Glutamatergic neuron (in vitro differentiated cells): Measurements from ENCODE around the gene POU2F2. TPM values are rescaled to one million over a fixed set of nuclear protein-coding genes. Genes with fewer than 3 reads are reported as not detected.

Experiments used
- DNase-seq: peaks from one replicate; pipeline ENCODE4 v3.0.0; 2022
- H3K27ac Mint-ChIP-seq: one replicate; pipeline ENCODE4 v1.8.0; 2020; ENCODE audit warnings: mild to moderate bottlenecking, mixed read lengths, inconsistent platforms; ENCODE audit not compliant: unreplicated experiment
- H3K27me3 Mint-ChIP-seq: one replicate; pipeline ENCODE4 v1.8.0; 2020; ENCODE audit warnings: mild to moderate bottlenecking, moderate library complexity, mixed read lengths, inconsistent platforms; ENCODE audit not compliant: unreplicated experiment
- H3K36me3 Mint-ChIP-seq: one replicate; pipeline ENCODE4 v1.8.0; 2020; ENCODE audit warnings: mild to moderate bottlenecking, mixed read lengths, inconsistent platforms; ENCODE audit not compliant: unreplicated experiment
- H3K4me1 Mint-ChIP-seq: one replicate; pipeline ENCODE4 v1.8.0; 2020; ENCODE audit warnings: mild to moderate bottlenecking, low read depth, mixed read lengths, inconsistent platforms; ENCODE audit not compliant: unreplicated experiment
- H3K4me3 Mint-ChIP-seq: one replicate; pipeline ENCODE4 v1.8.0; 2020; ENCODE audit warnings: mild to moderate bottlenecking, mixed read lengths, inconsistent platforms; ENCODE audit not compliant: unreplicated experiment
- H3K9me3 Mint-ChIP-seq: one replicate; pipeline ENCODE4 v1.8.0; 2020; ENCODE audit warnings: mild to moderate bottlenecking, moderate library complexity, mixed read lengths, inconsistent platforms; ENCODE audit not compliant: unreplicated experiment
- total RNA-seq: library from RNA; stranded (reverse); fragmentation: NEBNext Ultra II Directional; extraction: Animal tissue kit (Norgen Biotek cat#: 25700); gene quantifications from one replicate; pipeline ENCODE4 v1.2.1, GENCODE V29; 2021; ENCODE audit not compliant: unreplicated experiment
- TF ChIP-seq, protein P1 (sequence below): fragments of 200-600 bp; sonication (generic); IDR thresholded peaks from one replicate; pipeline ENCODE4 v1.5.0; 2021; ENCODE audit not compliant: partially characterized antibody, unreplicated experiment

The POU2F2 gene
- total RNA-seq, 1 donor from 2014 or later = 53.4 TPM

DNA sequence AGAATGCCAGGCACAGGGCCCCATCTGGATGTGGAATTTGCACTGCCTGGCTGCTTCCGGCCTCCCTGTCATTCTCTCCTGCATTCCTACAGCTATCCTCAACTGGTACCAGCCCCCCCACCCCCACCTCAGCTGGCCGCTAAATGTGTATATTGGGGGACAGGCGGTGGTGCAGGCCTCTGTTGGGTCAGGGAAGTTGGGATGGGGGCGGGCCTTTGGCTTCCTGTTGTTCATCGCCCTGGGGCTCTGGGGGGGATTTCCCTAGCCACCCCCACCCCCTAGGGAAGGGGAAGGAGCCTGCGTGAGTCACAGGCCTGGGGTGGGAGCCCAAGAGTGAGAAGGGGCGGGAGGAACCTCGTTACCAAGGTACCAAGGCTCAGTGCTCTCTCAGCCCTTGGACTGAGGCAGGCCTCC is 10.6 kb downstream of the POU2F2 start:
- Mint-ChIP-seq H3K4me3 (no peak overlapping the region), H3K27me3 (peaks cover 10% of the 10 kb centered on the region), H3K4me1 (peaks cover 14% of the 10 kb centered on the region), H3K27ac (no peak overlapping the region), H3K36me3 (peaks cover 9% of the 10 kb centered on the region), H3K9me3 (peaks cover 2% of the 10 kb centered on the region)
- TF ChIP-seq, protein P1, sequence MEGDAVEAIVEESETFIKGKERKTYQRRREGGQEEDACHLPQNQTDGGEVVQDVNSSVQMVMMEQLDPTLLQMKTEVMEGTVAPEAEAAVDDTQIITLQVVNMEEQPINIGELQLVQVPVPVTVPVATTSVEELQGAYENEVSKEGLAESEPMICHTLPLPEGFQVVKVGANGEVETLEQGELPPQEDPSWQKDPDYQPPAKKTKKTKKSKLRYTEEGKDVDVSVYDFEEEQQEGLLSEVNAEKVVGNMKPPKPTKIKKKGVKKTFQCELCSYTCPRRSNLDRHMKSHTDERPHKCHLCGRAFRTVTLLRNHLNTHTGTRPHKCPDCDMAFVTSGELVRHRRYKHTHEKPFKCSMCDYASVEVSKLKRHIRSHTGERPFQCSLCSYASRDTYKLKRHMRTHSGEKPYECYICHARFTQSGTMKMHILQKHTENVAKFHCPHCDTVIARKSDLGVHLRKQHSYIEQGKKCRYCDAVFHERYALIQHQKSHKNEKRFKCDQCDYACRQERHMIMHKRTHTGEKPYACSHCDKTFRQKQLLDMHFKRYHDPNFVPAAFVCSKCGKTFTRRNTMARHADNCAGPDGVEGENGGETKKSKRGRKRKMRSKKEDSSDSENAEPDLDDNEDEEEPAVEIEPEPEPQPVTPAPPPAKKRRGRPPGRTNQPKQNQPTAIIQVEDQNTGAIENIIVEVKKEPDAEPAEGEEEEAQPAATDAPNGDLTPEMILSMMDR = no peak
- DNase-seq = no peak

DNA sequence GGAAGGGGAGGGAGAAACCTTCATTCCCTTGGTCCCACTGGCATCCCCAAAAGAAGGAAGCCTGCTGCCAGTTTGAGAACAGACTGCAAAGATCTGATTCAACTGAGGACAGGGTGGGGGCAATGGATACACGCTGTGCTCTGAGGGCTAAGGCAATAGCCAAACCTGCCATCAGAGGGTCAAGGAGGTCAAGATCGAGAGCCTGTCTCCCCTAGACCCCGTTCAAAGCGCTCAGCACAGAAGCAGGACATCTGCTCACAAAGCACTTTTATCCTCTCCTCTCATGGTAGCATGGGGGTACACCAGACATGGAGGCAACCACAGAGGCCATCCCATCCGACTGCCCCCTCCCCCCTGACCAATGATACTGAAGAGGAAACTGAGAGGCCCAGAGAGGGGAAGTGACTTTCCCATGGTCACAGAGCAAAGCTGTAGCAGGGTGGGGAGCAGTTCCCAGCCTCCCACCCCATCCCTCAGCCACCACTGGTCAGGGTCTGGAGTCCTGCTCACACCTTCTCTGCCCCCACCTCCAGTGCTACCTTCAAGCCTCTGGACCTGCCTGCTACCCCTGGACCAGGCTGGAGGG is 11.1 kb downstream of the POU2F2 start:
- DNase-seq = no peak

DNA sequence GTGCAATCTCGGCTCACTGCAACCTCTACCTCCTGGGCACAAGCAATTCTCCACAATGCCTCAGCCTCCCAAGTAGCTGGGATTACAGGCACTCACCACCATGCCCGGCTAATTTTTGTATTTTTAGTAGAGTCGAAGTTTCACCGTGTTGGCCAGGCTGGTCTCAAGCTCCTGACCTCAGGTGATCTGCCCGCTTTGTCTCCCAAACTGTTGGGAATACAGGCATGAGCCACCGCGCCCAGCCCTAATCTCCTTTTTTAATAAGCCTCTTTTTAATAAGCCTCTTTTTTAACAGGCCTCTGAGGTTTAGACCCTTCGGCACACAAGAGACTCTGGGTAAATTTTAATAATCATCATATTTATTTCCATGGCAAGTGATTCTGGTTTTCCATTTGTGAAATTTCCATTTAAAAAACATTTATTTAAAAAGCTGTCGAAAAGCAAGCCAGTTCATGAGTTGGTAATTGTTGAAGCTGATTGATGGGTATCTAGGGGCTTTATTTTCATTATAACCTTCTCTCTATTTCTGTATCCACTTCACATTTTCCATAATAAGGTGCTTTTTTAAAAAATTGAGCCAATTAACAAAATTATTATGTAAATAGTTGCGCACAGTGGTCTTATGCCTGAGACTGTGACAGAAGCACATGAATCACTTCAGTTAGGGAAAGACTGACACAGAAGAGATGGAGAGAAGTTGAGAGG is 11.8 kb downstream of the POU2F2 start:
- peak overlapping the region; percentile 39 for H3K4me3 Mint-ChIP-seq
- DNase-seq = no peak
- H3K4me1 Mint-ChIP-seq = peaks cover 15% of the 10 kb centered on the region
- peaks cover 8% of the 10 kb centered on the region for H3K27me3 Mint-ChIP-seq
- H3K36me3 Mint-ChIP-seq = peaks cover 9% of the 10 kb centered on the region
- H3K9me3 Mint-ChIP-seq = peaks cover 2% of the 10 kb centered on the region
- H3K27ac Mint-ChIP-seq = no peak overlapping the region
- TF ChIP-seq, protein P1 = no peak

More for the DNA sequence above, 11.1 kb downstream of the POU2F2 start:
- H3K9me3 Mint-ChIP-seq = peaks cover 2% of the 10 kb centered on the region
- H3K4me3 Mint-ChIP-seq = peak overlapping the region; percentile 39
- H3K27ac Mint-ChIP-seq = no peak overlapping the region
- peaks cover 9% of the 10 kb centered on the region for H3K36me3 Mint-ChIP-seq
- H3K4me1 Mint-ChIP-seq = peaks cover 14% of the 10 kb centered on the region
- H3K27me3 Mint-ChIP-seq = peaks cover 10% of the 10 kb centered on the region
- TF ChIP-seq, protein P1 = no peak

- H3K27me3 Mint-ChIP-seq = peaks cover 10% of the 10 kb centered on the region
- H3K27ac Mint-ChIP-seq = no peak overlapping the region
- peaks cover 33% of the 10 kb centered on the region for H3K4me1 Mint-ChIP-seq
Measured at GRCh38 chr19:42117076-42117475, 15.2 kb downstream of the POU2F2 start.

More at GRCh38 chr19:42117076-42117475, 15.2 kb downstream of the POU2F2 start:
- no peak for DNase-seq
- Mint-ChIP-seq H3K4me3 (no peak overlapping the region), H3K36me3 (peaks cover 4% of the 10 kb centered on the region), H3K9me3 (peaks cover 2% of the 10 kb centered on the region)
- TF ChIP-seq, protein P1 = no peak
